HG03442 (cell line): ENCODE data around the gene G2E3.
"Not testable (repeated sequence)": the region's sequence is repeated elsewhere in the genome, so short reads cannot be mapped to it uniquely, and the experiment has no call there.

Source experiments
- ATAC-seq: cut with Tn5 transposase; IDR thresholded peaks from one replicate; pipeline ENCODE4 v1.9.1; 2021; ENCODE audit warnings: mild to moderate bottlenecking, moderate library complexity; ENCODE audit not compliant: unreplicated experiment

Gene G2E3, protein sequence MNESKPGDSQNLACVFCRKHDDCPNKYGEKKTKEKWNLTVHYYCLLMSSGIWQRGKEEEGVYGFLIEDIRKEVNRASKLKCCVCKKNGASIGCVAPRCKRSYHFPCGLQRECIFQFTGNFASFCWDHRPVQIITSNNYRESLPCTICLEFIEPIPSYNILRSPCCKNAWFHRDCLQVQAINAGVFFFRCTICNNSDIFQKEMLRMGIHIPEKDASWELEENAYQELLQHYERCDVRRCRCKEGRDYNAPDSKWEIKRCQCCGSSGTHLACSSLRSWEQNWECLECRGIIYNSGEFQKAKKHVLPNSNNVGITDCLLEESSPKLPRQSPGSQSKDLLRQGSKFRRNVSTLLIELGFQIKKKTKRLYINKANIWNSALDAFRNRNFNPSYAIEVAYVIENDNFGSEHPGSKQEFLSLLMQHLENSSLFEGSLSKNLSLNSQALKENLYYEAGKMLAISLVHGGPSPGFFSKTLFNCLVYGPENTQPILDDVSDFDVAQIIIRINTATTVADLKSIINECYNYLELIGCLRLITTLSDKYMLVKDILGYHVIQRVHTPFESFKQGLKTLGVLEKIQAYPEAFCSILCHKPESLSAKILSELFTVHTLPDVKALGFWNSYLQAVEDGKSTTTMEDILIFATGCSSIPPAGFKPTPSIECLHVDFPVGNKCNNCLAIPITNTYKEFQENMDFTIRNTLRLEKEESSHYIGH

DNA sequence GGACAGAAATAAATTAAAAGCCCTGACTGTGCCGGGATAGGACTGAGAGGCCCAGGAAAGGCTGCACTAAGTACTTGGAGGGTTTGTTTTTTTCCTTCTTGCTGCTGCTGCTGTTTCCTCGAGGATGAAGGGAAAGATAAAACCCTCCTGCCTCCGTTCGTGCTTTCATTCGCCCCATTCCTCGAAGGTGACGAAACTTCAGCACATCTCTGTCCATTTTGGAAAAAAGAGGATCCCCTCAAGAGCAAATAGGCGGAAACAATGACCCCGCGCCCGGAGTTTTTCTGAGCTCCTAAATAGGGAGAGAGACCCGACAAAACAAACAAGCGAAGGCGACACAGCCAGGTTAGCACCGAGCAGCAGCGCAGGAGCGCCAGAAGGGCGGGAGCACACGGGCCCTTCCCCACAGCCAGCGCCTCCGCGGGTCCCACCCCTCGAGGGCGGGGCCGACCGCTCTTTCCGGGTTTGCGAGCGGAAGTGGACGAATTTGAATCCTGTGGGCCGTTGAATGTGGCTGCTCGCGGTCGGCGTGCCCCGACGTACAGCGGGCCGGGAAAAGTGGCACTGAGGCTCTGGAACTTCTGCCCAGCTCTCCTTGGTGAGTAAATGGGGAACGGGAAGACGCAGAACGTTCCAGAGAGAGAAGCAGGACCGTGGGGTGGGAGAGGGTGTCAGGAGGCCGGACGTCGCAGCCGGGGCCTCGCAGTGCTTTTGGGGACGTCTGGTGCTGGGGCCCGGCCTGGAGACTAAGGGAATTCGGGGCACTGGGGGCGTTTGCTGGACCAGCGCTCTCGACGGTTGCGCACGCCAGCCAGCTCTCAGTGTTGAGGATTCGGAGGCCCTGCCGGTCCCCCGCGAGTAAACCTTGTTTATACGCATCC lies at the start of gene G2E3:
Gene G2E3, plus strand, starts transcription at position 484 of the 881 bp plus-strand sequence. CDS start 21,922 bp downstream, outside the sequence.
- ATAC-seq: peak; percentile 98

DNA sequence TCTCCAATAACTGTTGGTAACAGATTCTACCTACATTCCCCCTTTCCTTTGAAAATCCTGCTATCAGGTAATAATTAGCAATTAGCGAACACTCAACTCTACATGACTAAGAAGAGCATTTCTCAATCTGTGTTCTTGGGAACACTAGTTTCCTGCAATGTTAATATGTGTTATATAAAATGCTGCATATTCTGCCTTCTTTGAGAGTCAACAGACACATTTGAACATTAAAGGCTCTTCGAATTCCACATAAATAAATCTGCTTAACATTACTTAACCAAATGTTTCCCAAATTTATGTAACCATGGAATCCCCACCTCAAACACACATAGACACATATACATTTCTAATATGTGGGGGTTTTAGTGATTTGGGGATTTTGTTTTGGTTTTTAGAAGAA lies 41.2 kb upstream of the G2E3 start:
- ATAC-seq: no peak

DNA sequence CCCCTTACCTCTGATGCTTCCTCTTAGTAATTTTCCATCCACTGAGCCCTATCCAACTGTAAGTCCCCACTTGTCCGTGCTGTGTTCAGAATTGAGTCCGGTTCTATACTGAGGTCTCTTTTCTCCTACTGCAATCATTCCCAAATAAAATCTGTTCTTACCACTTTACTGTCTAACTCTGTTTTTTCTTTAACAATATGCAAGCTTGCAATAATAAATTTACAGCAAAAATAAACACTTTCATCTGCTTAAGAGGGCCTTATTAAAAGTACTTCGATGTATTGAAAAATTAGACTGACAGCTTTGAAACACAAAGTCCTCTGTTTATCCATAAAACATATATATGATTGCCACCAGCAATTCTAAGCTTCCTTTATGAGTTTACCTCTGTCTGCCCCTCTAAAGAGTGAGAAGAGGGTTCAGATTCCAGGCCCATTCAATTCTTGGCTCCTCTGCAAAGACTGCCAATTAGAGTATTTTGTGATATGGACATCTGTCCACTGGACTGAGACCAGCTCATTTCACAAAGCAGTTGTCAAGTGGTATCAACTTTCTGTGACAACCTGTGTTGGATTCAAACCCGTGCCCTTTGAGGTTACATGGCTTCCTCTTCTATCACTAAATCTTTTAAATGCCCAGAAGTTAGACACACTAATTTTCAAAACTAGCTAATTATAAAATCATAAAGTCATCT lies 39.9 kb upstream of the G2E3 start:
- no peak for ATAC-seq

DNA sequence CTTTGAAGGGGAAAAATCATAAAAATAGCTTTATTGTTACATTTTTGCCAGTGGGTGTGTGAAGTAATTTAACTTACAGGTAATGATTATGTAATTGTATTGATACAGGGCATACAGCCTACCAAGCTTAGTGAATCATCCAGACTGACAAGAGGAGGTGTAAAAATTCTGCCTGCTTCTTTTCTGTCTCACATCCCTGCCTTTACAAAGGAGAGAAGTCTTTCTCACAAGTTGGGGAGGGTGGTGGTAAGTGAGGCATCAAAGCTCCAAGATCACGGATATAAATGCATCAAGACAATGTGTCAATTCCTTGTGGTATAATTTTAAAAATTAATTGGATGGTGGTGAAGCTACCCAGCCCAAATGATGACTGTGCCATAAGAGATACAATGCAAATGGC lies 39.0 kb upstream of the G2E3 start:
- ATAC-seq: no peak

DNA sequence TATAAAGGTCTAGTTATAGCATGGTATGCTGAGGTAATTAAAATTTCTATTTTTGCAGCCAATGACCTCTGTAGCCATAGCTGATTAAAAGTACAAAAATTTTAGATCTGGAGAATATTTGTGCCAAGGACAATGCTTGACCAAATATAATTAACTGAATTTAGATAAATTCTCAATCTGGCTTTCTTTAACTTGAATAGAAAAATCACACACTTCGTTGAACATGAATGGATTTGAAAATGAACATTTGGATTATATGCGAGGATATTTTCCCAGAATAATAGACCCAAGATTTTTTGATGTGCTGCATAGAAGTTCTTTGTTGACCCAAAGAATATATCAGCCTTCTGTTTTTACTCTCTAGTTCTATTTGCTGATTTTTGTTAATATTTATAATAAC lies 38.4 kb upstream of the G2E3 start:
- no peak for ATAC-seq

DNA sequence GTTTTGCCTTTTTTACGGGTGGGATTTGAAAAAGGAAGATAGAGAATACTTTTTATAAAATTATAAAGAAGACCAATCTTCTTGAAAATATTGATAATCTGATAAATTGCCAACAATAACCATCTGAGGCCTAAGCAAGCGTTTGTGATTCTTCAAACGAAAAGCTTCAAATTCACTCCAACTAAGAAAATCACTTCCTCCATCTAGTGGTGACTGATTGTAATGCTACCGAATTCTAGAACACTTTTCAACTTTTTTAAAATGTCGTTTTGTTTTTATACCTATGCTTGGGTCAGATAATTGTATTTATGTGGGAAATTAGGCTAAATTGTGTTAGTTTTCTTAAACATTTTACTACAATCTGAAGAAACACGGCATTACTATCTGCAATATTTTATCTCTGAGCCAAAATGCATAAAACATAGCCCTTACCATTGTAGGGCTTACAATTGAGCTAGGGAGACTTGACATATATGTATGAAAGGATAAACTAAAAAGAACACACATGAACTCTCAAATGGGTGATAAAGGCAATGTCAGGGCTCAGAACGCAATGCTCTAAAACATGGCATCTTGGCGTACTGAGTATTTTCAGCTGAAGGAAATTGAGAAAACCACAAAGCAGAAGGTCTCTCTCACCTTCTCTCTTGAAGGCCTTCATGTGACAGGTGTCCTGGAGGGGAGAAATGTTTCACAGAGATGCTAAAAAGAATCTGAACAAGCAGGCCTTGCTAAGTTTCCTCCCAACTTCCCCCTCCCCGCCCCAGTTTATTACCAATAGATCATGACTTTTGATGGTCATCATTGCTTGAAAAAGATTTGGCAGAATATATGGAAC lies 36.8 kb upstream of the G2E3 start:
- ATAC-seq: no peak

DNA sequence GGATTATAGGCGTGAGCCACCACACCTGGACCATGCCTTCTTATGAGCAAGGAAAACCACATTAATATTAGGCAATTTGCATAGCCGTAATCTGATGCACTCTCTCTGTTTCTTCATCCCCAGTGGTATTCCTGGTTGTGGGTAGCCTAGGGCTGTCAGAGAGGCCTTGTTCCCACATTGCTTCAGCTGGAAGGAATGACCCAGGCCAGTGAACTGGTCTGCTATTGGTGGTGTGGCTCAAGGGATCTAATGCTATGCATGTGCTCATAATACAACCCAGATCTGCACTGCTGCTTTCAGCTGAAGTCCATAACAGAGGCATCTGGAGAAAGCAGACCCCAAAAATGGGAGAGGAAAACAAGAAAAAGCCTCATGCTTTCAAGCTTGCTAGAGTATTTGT lies 33.1 kb upstream of the G2E3 start:
- ATAC-seq: no peak

DNA sequence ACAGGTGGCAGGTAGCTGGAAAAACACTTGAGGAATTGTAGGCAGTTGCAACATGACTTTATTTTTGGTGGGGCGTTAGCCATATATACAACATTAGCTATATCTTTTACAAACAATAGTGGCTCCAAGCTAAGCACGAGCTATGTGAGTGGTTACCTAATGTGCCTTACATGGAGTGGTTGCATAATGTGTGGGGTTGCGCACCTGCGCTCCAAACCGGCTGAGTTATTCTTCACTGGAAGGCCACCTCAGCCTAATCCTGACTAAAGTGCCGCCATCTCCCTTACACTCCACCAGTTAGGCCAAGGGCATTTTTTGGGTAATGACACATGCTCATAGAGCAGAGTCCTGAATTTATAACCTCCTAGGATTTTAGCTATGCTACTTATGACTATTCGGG lies 31.8 kb upstream of the G2E3 start:
- no peak for ATAC-seq

DNA sequence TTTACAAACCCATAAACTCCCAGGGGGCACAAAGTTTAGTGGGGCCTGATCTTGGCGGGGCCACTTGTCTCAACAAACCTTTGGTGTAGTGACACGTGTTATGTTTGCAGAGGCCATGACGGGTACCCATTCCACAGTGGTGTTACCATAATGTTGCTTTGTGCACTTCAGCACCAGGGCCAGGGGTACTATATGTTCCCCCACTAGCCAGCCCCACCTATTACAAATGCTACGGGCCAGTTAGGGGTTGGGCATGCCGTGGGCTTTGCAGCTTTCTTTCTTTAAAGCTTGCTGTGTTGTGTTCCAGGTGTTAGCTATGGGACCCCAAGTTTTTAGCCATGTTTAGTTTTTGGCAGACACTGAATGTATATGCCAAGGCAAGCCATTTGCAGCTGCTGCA lies 30.8 kb upstream of the G2E3 start:
- ATAC-seq: no peak

DNA sequence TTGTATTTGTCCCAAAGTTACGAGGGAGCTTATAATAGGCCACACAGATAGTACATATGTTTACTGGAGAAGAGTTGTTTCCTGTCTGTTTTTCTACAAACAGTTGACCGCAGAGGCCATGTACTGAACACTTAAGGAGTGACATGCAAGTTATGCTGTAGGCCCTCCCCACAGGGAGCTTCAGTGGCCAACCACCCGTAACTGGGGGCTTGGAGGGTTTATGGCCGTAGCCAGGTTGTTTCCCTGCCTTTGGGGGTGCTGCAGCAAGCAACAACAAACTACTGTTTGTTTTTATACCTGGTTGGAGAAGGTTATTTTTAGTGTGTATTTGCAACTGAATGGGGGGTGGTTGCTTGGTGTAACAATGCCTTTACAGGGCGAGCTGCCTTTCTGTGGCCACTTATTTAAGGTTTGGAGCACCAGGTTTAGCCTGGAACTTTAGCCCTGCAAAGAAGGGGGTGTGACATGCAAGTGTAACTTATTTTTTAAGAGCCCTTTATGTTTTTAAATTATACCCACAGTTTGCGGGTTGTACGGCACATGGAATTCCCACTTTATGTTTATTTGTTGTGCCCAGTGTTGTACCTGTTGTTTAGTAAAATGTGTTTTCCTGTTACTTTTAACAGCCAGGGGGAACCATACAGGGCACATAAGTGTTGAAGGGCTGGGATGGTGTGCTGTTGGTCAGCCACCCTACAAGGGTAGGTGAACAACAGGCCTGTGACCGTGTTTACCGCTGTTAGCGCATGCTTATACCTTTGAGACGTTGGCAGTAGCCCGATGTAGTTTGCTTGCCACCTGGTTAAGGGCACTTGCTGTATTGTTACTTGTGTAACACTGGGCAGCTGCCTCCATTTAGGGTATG lies 29.9 kb upstream of the G2E3 start:
- no peak for ATAC-seq

DNA sequence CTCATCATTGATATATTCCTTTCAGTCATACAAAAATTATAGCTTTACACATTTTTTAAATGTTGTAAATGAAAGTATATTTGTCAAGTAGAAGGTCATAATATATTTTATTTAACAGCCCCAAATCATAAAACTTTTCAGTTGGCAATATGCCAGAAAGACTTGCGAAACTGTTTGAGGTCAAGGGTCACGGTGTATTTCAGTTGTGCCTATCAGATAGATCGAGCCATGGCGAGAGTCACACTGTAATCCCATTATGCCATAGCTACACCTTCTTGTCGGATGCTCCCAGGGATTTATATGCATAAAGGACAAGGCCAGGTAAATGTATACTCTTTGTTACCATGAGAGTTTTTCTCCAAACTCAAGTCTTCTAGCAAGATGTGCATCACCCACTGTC lies 26.7 kb upstream of the G2E3 start:
- ATAC-seq: no peak

DNA sequence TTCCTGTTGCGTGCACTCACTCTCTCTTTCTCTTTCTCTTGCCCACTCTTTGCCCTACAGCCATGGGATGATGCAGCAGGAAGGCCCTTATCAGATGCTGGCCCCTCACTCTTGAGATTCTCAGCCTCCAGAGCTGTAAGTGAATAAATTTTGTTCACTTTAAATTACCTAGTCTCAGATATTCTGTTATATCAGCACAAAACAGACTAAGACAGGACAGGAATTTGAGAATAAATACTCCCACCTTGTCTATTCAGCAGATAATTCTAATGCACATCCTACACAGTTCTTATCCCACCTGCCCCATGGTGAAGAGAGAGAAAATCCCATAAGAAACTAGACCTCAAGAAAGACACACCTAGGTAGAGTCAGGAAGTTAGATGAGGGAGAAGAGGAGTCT lies 25.8 kb upstream of the G2E3 start:
- no peak for ATAC-seq

DNA sequence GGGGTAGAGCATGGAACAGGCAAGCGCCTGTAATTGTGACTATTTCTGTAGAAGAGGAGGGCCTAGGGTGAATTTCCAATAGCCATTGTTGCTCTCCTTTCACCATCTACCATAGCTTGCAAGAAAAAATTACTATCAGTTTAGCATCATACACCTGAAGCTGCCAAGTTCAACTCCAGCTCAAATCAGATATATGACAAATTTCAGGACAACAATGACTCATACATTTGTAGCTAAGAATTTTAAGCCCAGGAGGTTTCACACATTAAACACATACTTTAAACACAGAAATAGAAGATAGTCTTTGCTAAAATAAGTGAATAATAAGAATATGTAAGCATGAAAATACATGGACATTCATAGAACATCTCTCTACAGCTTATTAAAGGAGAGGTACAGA lies 17.6 kb upstream of the G2E3 start:
- no peak for ATAC-seq

DNA sequence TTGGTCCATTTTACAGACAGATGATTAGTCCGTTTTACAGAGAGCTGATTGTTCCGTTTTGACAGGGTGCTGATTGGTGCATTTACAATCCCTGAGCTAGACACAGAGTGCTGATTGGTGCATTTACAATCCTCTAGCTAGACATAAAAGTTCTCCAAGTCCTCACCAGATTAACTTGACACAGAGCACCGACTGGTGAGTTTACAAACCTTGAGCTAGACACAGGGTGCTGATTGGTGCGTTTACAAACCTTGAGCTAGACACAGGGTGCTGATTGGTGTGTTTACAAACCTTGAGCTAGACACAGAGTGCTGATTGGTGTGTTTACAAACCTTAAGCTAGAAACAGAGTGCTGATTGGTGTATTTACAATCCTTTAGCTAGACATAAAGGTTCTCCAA lies 12.2 kb upstream of the G2E3 start:
- not testable (repeated sequence) for ATAC-seq

DNA sequence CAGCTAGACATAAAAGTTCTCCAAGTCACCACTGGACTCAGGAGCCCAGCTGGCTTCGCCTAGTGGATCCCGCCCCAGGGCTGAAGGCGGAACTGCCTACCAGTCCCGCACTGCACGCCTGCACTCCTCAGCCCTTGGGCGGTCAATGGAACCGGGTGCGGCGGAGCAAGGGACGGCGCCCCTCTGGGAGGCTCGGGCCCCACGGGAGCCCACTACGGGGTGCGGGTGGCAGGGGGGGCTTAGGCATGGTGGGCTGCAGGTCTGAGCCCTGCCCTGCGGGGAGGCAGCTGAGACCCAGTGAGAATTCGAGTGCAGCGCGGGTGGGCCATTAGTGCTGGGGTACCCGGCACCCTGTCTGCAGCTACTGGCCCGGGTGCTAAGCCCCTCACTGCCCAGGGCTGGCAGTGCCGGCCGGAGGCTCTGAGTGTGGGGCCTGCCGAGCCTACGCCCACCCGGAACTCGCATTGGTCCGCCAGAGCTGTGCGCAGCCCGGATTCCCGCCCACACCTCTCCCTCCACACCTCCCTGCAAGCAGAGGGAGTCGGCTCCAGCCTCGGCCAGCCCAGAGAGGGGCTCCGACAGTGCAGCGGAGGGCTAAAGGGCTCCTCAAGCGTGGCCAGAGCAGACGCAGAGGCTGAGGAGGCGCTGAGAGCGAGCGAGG lies 11.4 kb upstream of the G2E3 start:
- no peak for ATAC-seq

DNA sequence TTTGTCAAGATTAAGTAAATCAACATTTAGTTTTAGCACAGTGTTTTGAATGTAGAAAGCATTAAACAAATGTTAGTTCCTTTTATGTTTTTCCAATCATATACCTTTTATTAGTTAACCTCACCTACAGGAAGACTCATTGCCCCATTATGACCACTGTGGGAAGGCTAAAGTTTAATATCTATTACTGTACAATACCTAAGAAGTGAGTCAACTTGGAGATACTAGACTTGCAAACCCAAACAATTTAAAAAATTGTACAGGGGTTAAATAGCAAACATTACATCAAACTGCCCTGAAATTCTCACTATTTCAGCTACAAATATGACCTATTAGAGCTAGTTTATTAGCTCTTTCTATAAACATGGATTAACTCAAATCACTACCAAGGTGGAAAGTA lies 8.6 kb upstream of the G2E3 start:
- no peak for ATAC-seq

DNA sequence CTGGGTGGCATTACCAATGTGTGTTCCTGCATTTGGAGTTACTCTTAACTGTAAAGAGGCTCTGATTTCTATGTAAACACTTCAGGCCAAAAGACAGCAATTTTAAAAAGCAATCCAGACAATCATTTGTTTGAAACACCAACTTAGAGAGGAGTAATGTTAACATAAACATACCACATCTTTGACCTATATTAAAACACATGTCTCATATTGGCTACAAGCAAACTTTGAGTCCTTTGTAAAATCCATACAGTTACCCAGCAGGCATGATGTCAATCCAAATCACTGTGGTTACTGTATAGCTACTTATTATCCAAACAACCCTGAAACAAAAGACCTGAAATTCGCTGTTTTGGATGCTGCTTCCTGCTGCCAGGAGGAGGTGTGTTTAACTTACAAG lies 7.5 kb upstream of the G2E3 start:
- no peak for ATAC-seq

DNA sequence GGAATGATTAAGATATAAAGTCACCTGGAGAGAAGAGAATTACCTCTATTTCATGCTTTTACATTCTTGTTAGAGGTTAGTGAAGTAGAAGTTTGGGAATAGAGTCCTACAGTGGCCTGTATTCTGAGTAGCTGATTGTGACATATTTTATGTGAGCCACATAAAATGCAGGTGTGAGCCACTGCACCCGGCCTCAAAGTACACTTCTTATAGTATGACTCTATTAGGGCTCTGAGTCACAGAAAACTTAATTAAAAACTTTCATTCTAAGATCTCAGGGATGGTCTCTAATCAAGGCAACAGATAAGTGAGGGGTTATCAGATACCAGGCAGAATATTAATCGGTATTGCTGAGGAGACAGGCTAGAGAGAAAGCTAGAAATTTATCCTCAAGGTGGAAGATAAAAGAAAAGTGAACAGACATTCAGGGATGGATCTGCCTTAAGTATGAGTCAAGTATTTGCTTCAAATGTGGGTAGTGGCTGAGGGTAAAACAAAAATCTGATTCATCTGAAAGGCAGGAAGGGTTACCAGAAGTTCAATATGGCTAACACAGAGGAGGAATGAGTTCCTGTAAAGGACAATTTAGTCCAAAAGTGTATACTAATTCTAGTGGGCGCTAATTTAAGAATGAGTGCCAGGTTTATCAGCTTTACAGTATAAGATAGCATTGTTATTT lies 5.5 kb upstream of the G2E3 start:
- ATAC-seq: no peak
